Measurements from ENCODE around the gene ANTXR2.
A peak's percentile ranks its signal among the peaks of the same experiment; 100 is the strongest.
"Not testable (repeated sequence)": the region's sequence is repeated elsewhere in the genome, so short reads cannot be mapped to it uniquely, and the experiment has no call there.

ANTXR2 gene

GRCh38 chr4:80007745-80008149, 65.3 kb downstream of the ANTXR2 start:
- no peak for DNase-seq
- in situ Hi-C loops (cut with HindIII; ENCODE audit: low pct_ligation_motif_present, low pct_unique_long_range_greater_than_20kb, low sequenced_read_pairs): no loop called here

- in situ Hi-C loops (cut with HindIII; ENCODE audit: low pct_ligation_motif_present, low pct_unique_long_range_greater_than_20kb, low sequenced_read_pairs): no loop called here
These were observed 65.9 kb downstream of the ANTXR2 start for GRCh38 chr4:80006935-80007744.

DNA sequence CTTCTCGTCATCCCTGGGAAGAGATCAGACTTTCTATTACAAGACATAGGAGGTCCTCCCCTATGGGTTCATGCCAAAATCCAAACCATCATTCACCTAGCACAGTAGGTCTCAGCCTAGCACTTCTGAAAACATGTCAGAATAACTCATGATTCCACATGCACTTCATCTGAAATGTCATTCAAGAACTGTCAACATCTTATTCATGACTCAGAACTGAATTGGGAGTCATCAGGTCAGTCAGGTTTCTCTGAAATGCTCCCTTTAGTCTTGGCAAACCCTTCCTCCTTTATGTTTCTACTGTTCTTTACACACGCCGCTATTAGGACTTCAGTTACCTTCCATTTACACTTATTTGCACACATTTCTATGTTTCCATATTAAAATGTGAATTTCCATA, 67.2 kb downstream of the ANTXR2 start:
- DNase-seq: peak; percentile 56
- in situ Hi-C loops (cut with HindIII; ENCODE audit: low pct_ligation_motif_present, low pct_unique_long_range_greater_than_20kb, low sequenced_read_pairs): no loop called here

More at GRCh38 chr4:80006935-80007744, 65.9 kb downstream of the ANTXR2 start:
- DNase-seq: no peak

- DNase-seq: no peak
These were observed 68.7 kb downstream of the ANTXR2 start for GRCh38 chr4:80004319-80004718.

GRCh38 chr4:80002559-80002958, 70.5 kb downstream of the ANTXR2 start:
- DNase-seq; in situ Hi-C loops (cut with HindIII; ENCODE audit: low pct_ligation_motif_present, low pct_unique_long_range_greater_than_20kb, low sequenced_read_pairs): not testable (repeated sequence)

More at GRCh38 chr4:80004319-80004718, 68.7 kb downstream of the ANTXR2 start:
- in situ Hi-C loops (cut with HindIII; ENCODE audit: low pct_ligation_motif_present, low pct_unique_long_range_greater_than_20kb, low sequenced_read_pairs): no loop called here

GRCh38 chr4:79999048-79999447, 74.0 kb downstream of the ANTXR2 start:
- DNase-seq; in situ Hi-C loops (cut with HindIII; ENCODE audit: low pct_ligation_motif_present, low pct_unique_long_range_greater_than_20kb, low sequenced_read_pairs): not testable (repeated sequence)

GRCh38 chr4:79998201-79998600, 74.8 kb downstream of the ANTXR2 start:
- in situ Hi-C loops (cut with HindIII; ENCODE audit: low pct_ligation_motif_present, low pct_unique_long_range_greater_than_20kb, low sequenced_read_pairs): no loop called here
- DNase-seq: no peak

- no peak for DNase-seq
- in situ Hi-C loops (cut with HindIII; ENCODE audit: low pct_ligation_motif_present, low pct_unique_long_range_greater_than_20kb, low sequenced_read_pairs): no loop called here
These were observed 76.2 kb downstream of the ANTXR2 start for GRCh38 chr4:79996851-79997250.

GRCh38 chr4:79993476-79993875, 79.6 kb downstream of the ANTXR2 start:
- no peak for DNase-seq
- in situ Hi-C loops (cut with HindIII; ENCODE audit: low pct_ligation_motif_present, low pct_unique_long_range_greater_than_20kb, low sequenced_read_pairs): no loop called here

DNA sequence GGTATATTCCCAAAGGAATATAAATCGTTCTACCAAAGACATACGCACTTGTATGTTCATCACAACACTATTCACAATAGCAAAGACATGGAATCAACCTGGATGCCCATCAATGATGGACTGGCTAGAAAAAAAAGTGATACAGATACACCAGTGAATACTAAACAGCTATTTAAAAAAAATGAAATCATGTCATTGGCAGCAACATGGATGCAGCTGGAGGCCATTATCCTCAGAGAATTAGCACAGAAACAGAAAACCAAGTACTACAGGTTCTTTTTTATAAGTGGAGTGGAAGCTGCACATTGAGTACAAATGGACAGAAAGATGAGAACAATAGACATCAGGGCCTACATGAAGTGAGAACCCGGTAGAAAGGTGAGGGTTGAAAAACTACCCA, 81.4 kb downstream of the ANTXR2 start:
- in situ Hi-C loops (cut with HindIII; ENCODE audit: low pct_ligation_motif_present, low pct_unique_long_range_greater_than_20kb, low sequenced_read_pairs): no loop called here
- no peak for DNase-seq

GRCh38 chr4:79991100-79991499, 81.9 kb downstream of the ANTXR2 start:
- DNase-seq; in situ Hi-C loops (cut with HindIII; ENCODE audit: low pct_ligation_motif_present, low pct_unique_long_range_greater_than_20kb, low sequenced_read_pairs): not testable (repeated sequence)

DNA sequence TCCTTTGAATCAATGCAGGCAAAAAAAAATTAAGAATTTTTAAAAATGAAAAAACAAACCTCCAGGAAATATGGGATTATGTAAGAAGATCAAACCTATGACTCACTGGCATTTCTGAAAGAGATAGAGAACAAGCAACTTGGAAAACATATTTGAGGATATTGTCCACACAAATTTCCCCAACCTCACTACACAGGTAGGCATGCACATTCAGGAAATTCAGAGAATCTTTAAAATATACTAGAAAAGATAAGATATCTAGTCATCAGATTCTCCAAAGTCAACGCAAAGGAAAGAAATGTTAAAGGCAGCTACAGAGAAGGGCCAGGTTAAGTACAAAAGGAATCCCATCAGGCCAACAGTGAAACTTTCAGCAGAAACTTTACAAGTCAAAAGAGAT, 85.6 kb downstream of the ANTXR2 start:
- in situ Hi-C loops (cut with HindIII; ENCODE audit: low pct_ligation_motif_present, low pct_unique_long_range_greater_than_20kb, low sequenced_read_pairs): no loop called here
- DNase-seq: no peak

DNA sequence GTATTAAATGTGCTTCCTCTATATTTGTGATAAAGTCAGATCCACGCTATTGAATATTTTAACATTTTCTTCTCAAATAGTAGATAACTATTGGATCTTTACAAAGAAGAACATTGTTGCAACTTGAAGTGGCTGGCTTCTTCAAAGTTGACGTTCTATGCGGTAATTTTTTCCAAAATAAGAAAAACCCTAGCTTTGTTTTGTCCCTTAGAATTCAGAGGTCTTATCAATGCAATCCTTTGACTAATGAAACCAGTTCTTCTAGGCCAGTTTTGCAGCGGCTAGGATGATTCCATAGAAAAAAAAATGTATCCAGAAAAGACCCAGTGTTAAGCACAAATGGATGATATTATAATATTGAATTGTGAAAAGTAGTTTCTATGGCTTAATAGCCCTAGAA, 89.6 kb downstream of the ANTXR2 start:
- no peak for DNase-seq
- in situ Hi-C loops (cut with HindIII; ENCODE audit: low pct_ligation_motif_present, low pct_unique_long_range_greater_than_20kb, low sequenced_read_pairs): no loop called here

DNA sequence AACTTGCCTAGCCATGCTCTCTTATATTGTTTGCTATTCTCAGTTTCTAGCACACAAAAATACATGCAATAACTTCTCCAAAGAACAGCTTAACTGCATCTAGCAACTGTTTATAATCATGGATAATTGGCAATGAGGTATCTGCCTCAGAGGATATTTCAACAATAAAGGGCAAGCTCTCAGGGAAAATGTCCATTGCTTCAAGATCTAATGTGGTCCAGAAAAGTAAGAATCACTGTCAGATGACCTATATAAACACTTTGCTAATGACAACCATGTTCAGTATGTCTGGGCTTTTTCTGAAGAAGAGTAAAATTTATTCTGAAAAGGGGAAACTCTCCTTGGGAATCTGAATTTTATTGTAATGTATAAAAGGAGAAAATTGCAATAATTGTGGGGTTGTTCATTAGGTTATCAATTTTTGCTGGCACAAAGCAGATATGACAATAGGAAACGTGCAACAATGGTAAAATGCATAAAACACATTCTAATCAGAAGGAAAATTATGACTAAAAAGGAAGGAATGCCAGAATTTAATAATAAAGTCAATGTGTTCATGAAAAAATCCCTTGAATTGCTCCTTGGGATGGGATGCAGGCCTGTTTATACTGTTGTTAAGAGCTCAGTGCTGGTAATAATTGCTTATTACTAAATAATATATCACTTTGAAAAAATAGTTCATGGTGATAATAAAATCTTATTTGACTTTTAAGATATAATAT, 90.3 kb downstream of the ANTXR2 start:
- DNase-seq: no peak
- in situ Hi-C loops (cut with HindIII; ENCODE audit: low pct_ligation_motif_present, low pct_unique_long_range_greater_than_20kb, low sequenced_read_pairs): no loop called here

- DNase-seq: no peak
- in situ Hi-C loops (cut with HindIII; ENCODE audit: low pct_ligation_motif_present, low pct_unique_long_range_greater_than_20kb, low sequenced_read_pairs): no loop called here
These were observed 92.6 kb downstream of the ANTXR2 start for GRCh38 chr4:79980448-79980847.

- in situ Hi-C loops (cut with HindIII; ENCODE audit: low pct_ligation_motif_present, low pct_unique_long_range_greater_than_20kb, low sequenced_read_pairs): no loop called here
- DNase-seq: no peak
These were observed 93.1 kb downstream of the ANTXR2 start for GRCh38 chr4:79979785-79980437.

DNA sequence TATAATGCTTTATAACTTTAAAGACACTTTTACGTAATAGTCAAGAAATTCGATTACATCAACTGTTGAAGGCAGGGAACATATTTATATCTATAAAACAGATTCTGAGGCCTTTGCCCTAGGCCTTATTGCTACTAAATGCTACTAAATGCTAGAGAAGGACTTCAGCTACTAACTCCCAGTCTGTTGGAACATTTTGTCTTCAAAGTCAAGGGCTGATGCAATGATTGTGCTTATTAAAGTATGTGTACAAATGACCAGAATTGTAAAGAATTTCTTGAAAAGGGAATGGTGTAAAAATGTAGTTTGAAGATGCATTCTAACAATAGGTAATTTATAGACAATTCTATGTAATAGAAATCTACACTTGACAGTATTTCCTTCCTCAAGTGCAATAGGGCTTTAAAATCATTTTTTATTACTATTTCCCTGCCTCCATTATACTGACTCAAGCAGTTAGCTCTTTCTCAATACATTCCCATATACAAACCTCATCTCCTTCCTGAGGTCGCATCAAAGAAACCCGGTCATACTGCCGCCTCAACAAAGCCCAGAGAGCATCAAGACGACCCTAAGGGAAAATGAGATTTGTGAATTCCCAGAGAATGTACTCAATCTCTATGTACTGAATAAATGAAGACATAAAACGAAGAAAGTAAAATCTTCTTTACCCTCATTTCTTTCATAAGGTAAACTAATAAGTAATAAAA, 95.7 kb downstream of the ANTXR2 start:
- in situ Hi-C loops (cut with HindIII; ENCODE audit: low pct_ligation_motif_present, low pct_unique_long_range_greater_than_20kb, low sequenced_read_pairs): no loop called here
- no peak for DNase-seq

- in situ Hi-C loops (cut with HindIII; ENCODE audit: low pct_ligation_motif_present, low pct_unique_long_range_greater_than_20kb, low sequenced_read_pairs): no loop called here
- DNase-seq: no peak
These were observed 108.4 kb downstream of the ANTXR2 start for GRCh38 chr4:79964400-79965211.
